Fibroblast of skin of left biceps (primary cell): ENCODE data around the gene FABP7.

ENCODE experiments used
- DNase-seq, 2 experiments: peaks; one replicate each; pipeline ENCODE4 v3.0.0-alpha.2; 2013; ENCODE audit warnings: low read depth in 2 of 2

Gene FABP7

GRCh38 chr6:122798099-122798641 is 18.7 kb downstream of the FABP7 start:
- DNase-seq: peak in 1 of 2 experiments; percentile 17

GRCh38 chr6:122799140-122799745 is 19.7 kb downstream of the FABP7 start:
- DNase-seq: no peak

- no peak for DNase-seq
These were observed 20.6 kb downstream of the FABP7 start for GRCh38 chr6:122799916-122800686.

- no peak for DNase-seq
These were observed 21.4 kb downstream of the FABP7 start for GRCh38 chr6:122800906-122801305.

GRCh38 chr6:122801397-122801796 is 21.9 kb downstream of the FABP7 start:
- no peak for DNase-seq

GRCh38 chr6:122803171-122803661 is 23.7 kb downstream of the FABP7 start:
- peak; percentile 61 to 70 for DNase-seq

- DNase-seq: no peak
These were observed 25.5 kb downstream of the FABP7 start for GRCh38 chr6:122804962-122805485.

- DNase-seq: no peak
These were observed 26.8 kb downstream of the FABP7 start for GRCh38 chr6:122806291-122806690.

- DNase-seq: no peak
These were observed 28.8 kb downstream of the FABP7 start for GRCh38 chr6:122808121-122808885.

- DNase-seq: no peak
These were observed 29.5 kb downstream of the FABP7 start for GRCh38 chr6:122809001-122809400.

- no peak for DNase-seq
These were observed 30.2 kb downstream of the FABP7 start for GRCh38 chr6:122809691-122810090.

- DNase-seq: no peak
These were observed 30.7 kb downstream of the FABP7 start for GRCh38 chr6:122810189-122810588.

GRCh38 chr6:122817358-122817757 is 37.8 kb downstream of the FABP7 start:
- DNase-seq: no peak

- peak; percentile 19 to 25 for DNase-seq
These were observed 38.2 kb downstream of the FABP7 start for GRCh38 chr6:122817766-122818165.

GRCh38 chr6:122818866-122819265 is 39.4 kb downstream of the FABP7 start:
- DNase-seq: no peak

- DNase-seq: no peak
These were observed 41.6 kb downstream of the FABP7 start for GRCh38 chr6:122821095-122821494.

GRCh38 chr6:122825163-122825562 is 45.6 kb downstream of the FABP7 start:
- DNase-seq: no peak

- no peak for DNase-seq
These were observed 49.9 kb downstream of the FABP7 start for GRCh38 chr6:122829456-122829855.

- DNase-seq: no peak
These were observed 52.0 kb downstream of the FABP7 start for GRCh38 chr6:122831511-122831910.

- DNase-seq: no peak
These were observed 52.9 kb downstream of the FABP7 start for GRCh38 chr6:122832459-122832858.

GRCh38 chr6:122833021-122833491 is 53.5 kb downstream of the FABP7 start:
- no peak for DNase-seq
